HG02798 (cell line): ENCODE measurements around the gene CAPN5.

Experiments used
- ATAC-seq: cut with Tn5 transposase; IDR thresholded peaks from one replicate; pipeline ENCODE4 v1.9.1; 2021; ENCODE audit warnings: mild to moderate bottlenecking; ENCODE audit not compliant: unreplicated experiment, poor library complexity

The CAPN5 gene

GRCh38 chr11:77112641-77113381 lies 46.0 kb downstream of the CAPN5 start:
- ATAC-seq = no peak

DNA sequence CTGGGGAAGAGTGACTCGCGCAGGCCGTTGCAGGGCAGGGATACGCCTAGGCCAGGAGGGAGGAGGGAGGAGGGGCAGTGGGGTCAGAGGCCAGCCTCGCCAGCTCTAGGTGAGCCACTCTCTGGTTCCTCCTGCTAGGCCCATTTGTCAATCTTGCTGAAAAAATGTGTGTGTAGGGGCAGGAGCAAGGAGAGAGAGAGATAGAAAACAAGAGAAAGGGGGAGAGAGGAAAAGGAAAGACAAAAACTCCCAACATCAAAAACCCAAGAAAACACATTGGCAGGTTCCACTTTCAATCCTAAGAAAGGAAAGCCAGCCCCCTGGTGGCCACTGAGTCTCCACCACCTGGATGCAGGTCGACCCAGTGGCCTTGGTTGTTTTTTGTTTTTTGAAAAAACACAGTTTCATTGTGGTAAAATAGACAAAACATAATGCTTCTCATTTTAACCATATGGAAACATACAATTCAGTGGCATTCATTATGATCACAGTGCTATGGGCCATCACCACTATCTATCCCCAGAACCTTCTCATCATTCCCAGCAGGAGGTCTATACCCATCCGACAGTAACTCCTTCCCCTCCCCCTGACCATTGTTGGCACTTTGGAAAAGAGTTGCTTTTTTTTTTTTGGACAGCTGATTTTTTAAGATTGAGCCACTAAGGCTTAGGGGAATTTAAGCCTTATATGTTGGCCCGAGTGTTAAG lies 46.8 kb downstream of the CAPN5 start:
- no peak for ATAC-seq

DNA sequence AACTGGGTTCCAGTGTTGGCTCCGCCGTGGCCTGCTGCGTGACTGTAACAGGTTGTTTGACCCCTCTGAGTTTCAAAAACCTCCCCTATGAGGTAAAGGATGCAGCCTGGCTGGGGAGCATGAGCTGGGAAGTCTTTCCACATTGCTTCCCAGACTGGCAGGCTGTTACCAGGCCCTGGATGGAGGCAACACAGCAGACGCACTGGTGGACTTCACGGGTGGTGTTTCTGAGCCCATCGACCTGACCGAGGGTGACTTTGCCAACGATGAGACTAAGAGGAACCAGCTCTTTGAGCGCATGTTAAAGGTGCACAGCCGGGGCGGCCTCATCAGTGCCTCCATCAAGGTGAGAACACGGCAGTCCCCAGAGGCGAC lies 47.3 kb downstream of the CAPN5 start:
- no peak for ATAC-seq

DNA sequence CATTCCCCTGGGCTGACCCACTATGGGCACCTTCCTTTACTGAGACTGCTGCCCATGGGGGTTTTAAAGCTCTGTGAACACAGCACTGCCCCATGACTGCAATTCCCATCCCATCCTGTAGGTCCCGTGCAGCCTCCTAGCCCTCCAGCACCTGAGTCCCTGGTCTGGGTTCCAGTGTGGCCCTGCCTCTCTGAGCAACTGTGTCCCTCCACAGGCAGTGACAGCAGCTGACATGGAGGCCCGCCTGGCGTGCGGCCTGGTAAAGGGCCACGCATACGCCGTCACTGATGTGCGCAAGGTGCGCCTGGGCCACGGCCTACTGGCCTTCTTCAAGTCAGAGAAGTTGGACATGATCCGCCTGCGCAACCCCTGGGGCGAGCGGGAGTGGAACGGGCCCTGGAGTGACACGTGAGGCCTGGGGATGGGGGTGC lies 48.4 kb downstream of the CAPN5 start:
- ATAC-seq = no peak

GRCh38 chr11:77115956-77116355 lies 49.2 kb downstream of the CAPN5 start:
- ATAC-seq = no peak

DNA sequence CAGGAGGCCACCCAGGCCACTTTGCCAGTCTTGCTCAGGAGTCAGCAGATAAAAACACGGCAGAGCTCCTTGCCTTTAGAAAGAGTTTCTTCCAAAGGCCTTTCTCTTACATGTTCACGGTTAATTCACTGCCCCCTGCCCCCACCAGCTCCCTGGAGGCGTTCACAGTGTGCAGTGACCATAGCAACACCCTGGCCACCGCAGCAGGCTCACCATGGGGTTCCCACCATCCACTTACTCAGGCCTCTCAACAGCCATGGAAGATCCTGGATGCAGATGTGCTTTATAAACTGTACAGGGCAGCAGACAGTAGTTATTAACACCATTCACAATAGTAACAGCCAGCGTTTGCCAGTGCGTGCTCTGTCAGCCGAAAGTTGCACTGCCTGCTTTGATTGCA lies 50.7 kb downstream of the CAPN5 start:
- ATAC-seq = no peak

- no peak for ATAC-seq
Measured at GRCh38 chr11:77118086-77118485, 51.3 kb downstream of the CAPN5 start.

DNA sequence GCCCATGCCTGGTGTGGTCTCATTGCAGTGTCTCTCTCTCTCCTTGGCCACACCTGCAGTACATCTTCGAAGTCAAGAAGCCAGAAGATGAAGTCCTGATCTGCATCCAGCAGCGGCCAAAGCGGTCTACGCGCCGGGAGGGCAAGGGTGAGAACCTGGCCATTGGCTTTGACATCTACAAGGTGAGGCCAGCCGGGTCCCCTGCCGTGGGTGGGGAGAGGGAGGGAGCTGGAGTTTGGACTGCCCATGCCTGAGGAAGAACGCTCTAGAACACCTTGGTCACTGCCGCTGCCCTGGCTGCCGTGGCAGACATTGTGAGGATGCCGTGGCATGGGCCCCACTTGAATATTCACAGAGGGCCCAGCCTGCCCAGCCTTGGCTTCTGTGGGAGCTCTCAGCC lies 52.2 kb downstream of the CAPN5 start:
- no peak for ATAC-seq

DNA sequence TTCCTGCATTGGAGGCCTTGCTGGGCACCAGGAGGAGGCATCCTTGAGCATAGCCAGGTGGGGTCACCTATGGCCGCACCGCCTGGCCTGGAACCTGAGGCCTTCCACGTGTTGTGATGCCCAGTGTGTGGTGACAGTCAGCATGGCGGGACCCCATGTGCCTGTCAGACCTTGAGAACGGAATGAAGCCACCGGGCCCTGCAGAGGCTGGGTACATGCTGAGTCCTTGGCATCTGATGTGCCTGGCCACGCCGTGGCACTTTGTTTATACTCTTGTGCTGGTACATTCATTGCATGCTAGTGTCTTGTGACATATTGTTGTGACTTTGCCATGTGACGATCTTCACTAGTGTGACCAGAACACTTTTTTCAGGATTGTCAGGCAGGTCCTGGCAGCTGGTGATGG lies 52.8 kb downstream of the CAPN5 start:
- no peak for ATAC-seq

- no peak for ATAC-seq
Measured at GRCh38 chr11:77120571-77120970, 53.8 kb downstream of the CAPN5 start.

GRCh38 chr11:77121096-77121640 lies 54.4 kb downstream of the CAPN5 start:
- no peak for ATAC-seq

DNA sequence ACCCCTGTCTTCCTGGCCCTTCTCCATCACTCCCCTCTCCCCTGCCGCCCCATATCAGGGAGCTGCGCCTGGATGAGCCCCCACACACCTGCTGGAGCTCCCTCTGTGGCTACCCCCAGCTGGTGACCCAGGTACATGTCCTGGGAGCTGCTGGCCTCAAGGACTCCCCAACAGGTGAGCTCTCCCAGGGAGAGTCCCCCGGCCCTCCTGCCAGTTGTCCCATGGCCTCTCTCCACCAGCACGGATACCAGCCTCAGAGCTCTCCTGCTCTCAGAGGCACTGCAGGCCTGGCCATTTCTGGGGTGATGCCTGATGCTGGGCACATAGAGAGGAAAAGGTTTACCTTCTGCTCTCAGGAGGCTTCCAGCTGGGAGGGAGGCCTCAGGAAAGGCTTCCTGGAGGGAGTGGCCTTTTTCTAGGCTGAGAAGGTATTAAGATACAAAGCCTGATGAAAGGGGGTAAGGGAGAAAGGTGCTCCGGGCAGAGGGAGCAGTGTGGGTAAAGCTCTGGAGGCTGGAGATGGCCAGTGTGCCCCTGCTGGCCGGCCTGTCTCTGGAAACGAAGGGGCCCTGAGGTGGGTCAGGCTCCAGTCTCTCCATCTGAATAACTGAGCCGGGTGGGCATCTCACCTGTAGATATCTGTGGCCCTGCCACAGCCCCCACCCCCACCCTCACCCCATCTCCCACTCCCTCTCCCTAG lies 55.3 kb downstream of the CAPN5 start:
- ATAC-seq = no peak

DNA sequence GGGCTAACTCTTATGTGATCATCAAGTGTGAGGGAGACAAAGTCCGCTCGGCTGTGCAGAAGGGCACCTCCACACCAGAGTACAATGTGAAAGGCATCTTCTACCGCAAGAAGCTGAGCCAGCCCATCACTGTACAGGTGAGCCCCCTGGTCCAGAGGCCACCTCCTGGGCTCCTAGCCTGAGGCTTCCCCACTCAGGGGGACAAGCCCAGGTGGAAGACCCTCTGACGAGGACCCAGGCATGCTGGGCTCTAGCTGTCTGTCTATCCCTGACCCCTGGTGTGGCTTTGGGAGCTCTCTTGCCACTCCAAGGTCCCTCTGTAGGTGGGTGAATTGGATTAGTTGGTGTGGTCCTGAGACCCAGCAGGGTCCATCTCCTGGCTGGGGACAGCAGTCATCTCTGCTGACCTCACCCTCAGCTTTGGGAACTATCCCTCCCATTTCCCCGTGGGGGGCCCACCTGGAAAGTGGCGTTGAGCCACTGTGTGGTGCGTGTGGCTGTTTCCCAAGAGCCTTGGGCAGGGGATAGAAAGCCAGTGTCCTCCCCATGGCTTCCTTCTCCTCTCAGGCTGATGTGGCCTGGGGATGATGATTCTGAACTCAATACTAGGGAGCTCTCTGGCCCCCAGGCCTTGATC lies 55.9 kb downstream of the CAPN5 start:
- no peak for ATAC-seq

DNA sequence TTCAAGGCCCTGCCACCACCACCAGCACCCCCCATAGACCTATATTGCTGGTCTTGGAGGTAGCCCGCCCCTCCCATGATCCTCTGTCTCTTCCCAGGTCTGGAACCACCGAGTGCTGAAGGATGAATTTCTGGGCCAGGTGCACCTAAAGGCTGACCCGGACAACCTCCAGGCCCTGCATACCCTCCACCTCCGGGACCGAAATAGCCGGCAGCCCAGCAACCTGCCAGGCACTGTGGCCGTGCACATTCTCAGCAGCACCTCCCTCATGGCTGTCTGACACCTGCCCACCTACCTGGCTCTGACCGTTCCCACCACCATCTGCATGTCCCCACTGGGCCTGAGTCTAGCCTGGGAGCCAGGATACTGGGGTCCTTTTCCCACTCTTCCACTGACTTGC lies 56.8 kb downstream of the CAPN5 start:
- no peak for ATAC-seq

DNA sequence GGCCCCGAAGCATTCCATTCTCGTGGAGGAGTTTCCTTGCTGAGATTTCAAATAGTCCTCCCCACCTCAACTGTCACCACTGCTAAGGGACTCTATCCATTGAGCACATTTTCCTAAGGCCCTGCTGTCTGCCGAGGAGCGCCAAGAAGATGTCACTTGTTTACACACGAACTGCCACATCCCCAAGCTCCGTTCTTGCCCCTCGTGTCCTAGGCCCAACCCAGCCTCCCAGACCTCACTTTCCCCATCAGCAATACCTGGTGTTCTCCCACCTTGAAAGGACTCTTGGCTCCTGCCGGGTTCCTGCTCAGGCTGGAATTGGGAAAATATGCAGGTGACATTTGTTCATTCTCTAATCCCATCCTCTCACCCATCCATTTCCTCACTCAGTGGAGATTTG lies 57.3 kb downstream of the CAPN5 start:
- no peak for ATAC-seq

DNA sequence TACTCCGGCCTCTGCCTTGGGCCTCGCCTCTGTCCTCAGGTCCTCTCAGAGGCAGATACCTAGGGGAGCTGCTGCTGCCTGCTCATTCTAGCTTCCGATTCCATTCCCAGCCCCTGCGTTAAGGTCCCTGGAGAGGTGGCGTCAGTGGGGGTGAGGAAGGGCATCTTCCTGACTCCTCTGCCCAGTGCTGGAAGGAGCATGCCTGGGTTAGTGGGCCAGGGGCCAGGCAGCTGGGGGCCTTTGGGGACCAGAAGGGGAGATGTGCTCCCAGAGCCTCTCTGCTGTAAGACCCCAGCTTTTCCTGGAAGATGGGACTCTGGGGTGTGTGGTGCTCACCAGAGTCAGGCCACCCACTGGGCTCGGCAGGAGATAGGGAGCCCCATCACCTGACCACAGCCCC lies 57.7 kb downstream of the CAPN5 start:
- no peak for ATAC-seq

- ATAC-seq = no peak
Measured at GRCh38 chr11:77125191-77125590, 58.4 kb downstream of the CAPN5 start.

GRCh38 chr11:77125695-77126094 lies 58.9 kb downstream of the CAPN5 start:
- ATAC-seq = no peak

GRCh38 chr11:77126156-77126775 lies 59.5 kb downstream of the CAPN5 start:
- no peak for ATAC-seq

DNA sequence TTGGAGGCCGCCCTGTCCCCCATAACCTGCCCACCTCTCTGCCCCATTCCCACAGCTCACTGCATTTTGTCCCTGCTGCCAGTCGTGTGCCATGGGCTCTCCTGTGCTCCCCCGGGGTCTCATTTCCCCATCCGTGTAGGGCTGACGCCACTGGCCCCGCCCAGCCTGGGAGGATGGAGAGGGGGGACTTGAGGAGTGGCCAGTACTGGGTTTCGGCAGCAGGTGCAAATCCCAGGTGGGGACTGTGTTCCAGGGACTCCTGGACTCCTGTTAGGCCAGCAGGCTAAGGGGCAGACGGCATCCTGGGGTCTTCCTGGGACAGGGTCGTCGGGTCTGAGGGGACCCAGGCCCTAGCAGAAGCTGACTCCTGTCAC lies 60.1 kb downstream of the CAPN5 start:
- peak; percentile 11 for ATAC-seq
